ENCODE results near the gene SBF1.
"Not testable (repeated sequence)": the region's sequence is repeated elsewhere in the genome, so short reads cannot be mapped to it uniquely, and the experiment has no call there.

SBF1 gene

DNA sequence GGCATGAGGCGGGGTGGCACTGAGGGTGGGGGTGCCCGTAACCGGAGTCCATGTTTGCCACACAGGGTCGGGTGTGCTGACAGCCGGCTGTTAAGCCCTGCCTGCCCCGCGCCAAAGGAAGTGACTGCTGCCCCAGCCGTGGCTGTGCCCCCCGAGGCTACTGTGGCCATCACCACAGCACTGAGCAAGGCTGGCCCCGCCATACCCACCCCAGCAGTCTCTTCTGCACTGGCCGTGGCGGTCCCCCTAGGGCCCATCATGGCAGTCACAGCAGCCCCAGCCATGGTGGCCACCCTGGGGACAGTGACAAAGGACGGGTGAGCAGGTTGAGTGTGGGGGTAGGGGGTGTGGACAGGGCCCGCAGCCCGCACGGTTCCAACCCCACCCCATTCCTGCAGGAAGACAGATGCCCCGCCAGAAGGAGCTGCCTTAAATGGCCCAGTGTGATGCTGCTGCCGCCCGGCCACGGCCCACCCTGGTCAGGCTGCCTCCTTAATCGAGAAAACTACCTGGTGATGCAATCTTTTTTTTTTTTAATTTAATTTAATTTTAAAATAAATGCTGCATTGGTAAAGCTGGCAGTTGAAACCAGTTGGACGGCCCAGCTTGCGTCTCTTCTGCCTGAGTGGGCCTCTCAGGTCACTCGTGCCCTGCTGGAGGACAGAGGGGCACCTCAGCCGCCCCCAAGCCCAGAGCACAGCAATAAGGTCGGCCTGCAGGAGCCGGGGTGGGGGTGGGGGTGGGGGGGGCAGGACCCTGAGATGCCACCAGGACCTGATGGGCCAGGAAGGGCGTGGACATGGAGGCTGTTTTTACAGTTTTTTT is 30.8 kb downstream of the SBF1 start:
- DNase-seq, result no peak

DNA sequence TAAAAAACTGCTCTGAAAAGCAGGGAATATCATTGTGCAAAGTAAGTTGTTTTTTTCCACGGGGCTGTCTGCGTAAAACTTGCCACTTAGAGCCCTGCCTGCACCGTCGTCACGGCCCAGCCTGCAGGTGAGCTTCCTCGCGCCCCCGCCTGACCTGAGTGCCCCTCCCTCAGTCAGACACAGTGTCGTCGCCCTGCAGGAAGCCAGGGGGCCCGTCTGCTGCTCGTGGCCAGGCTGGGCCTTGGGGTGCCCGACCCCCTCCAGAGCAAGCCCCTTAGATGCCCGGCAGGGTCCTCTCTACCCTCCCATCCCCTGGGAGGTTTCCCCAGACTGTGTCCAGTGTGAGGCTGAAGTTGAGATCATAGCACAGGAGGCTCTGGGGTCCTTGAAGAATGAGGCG is 31.6 kb downstream of the SBF1 start:
- no peak for DNase-seq

DNA sequence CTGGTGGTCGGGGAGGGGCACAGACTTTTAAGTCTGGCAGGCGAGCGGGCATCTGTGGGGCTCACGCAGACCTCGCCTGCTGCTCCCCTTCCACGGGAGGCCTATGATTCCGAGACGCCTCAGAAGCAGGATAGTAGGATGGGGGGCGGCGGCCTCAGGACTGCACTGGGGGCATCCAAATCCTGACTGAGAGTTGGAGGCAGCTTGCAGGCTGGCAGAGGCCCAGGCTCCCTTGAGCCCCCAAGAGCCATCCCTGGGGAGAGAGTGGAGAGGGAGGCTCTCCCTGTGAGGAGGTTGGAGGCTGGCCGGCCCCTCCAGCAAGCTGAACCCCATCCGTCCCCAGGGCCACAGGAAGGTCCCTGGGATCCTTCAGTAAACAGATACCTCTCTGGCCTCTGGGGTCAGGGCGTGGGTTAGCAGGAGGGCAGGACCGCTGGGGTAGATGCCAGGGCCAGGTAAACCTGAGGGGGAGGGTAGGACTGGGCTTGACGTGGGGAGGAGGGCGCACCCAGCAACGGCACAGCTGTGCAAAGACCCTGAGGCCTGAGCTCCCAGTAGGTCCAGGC is 33.3 kb downstream of the SBF1 start:
- no peak for DNase-seq

DNA sequence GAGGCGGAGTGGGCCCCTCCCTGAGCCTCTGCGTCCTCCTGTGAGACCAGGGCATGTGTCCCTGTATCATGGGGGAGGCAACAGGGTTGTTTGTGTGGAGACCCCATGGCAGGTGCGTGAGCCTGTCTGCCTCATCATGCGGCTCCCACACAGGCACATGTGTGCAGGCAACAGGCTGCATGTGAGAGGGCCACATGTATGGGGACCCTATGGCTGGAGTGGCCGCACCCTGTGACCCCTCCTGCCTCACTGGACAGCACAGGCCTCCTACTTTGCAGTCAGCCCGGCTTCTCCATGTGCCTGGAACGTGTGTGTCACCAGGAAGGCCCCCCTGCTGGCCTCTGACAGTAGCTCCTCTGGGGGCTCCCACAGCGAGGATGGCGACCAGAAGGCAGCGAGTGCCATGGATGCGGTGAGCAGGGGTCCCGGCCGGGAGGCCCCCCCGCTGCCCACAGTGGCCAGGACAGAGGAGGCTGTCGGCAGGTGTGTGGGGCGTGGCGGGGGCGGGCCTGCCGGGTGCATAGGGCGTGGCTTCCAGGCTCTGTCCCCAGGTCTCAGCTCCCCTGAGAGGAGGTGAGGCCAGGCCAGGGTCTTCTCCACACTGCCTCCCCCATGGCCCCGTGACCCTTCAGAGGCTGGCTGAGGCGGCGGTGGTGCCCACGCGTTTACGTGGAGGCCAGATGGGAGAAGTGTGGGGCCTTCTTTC is 34.1 kb downstream of the SBF1 start:
- no peak for DNase-seq

DNA sequence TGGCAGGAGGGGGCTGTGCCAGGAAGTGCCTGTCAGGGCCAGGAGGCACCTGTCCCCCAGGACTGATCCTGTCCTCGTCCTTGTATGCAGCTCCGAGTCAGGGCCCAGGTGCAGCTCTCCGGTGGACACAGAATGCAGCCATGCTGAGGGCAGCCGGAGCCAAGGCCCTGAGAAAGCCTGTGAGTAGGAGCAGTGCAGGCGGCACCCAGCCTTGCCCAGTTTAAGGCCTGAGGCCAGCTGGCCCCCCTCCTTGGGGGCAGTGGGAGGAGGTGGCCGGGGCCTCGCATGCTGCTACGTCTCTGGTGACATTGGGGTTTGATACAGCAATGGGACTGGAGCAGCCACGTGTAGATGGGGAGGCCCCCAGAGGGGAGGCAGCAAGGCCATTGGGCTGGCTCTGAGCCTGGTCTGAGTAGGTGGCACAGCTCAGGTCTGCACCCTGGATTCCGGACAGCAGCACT is 34.9 kb downstream of the SBF1 start:
- DNase-seq, result no peak

DNA sequence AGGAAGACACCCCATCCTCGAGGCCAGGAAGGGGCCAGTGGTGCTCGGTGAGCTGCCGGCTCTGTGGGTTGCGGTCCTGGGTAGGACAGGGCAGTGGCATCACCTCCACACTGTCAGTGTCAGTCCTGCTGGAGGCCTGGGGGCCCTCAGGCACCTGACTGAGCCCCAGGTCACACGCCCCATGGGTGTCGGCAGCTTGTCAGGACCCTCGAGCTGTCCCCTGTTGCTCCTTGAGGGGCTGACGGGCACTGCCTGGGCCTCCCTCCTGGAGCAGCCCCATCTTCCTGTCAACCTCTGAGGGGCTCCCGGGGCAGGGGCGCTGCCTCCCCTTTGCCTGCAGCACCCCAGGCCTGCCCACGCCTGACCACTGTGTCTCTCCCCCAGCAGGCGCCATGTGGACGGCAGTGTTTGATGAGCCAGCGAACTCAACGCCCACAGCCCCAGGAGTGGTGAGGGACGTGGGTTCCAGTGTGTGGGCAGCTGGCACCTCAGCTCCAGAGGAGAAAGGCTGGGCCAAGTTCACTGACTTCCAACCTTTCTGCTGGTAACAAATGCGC is 35.4 kb downstream of the SBF1 start:
- DNase-seq, result no peak

DNA sequence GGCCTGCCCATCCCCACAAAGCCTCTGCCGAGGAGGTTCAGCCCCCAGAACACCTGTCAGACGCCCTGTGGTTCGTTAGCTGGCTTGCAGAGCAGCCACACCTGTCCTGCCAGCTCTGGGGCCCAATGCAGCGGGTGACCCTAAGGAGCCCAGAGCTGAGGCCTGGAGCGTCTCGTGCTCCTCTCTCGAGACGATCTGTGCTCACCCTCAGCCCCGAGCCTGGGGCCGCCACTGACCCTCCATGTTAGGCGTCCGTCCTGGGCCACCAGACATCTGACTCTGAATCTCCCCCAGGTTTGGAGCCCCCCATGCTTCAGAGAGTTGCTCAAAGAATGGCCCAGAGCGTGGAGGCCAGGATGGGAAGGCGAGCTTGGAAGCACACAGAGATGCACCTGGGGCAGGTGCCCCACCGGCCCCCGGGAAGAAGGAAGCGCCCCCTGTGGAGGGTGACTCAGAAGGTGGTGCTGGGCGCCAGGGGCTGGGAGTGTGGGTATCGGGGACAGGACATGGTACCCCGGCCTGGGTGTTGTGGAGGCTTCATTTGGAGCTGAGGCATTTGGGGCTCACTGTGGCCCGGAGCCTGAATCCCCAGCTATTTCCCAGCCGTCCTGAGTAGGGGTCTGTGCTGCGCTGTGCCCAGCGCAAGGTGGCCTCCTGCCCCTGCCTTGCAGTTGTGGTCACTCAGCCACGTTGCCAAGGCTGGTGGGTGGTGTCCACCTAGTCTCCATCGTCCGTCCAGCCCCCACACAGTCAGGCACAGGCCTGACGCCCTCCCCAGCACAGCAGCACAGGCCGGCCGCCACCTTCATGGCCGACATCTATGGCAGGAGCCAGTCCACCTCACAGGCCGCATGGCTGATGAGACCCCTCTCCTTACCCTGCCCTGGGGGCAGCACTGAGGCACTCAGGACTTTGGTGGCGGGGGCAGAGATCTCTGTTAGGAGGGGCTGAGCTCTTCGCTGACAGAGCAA is 36.2 kb downstream of the SBF1 start:
- no peak for DNase-seq

DNA sequence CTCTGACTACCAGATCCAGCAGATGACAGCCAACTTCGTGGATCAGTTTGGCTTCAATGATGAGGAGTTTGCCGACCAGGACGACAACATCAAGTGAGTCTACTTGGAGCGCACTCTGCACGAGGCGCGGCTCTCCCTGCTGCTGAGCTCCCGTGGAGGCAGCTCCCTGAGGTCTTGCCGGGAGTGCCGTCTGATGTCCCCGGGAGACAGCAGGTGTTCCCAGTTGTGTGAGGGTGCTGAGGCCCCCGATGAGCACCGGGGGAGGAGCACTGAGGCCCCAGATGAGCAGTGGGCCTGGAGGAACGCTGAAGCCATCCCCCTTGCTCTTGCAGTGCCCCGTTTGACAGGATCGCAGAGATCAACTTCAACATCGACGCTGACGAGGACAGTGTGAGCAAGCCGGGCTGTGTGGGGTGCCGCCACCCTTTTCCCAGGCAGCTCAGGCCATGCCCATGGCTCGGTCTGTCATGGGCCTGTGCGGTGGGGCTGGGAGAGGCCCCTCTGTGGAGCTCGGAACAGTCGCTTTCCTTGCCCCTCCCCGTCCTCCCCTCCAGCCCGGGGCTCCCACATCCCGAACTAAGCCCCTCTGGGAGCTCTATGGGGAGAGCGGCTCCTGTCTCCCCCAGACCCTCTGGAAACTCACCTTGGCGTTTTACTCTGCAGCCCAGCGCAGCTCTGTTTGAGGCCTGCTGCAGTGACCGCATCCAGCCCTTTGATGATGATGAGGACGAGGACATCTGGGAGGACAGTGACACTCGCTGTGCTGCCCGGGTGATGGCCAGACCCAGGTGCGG is 37.1 kb downstream of the SBF1 start:
- DNase-seq, result no peak

DNA sequence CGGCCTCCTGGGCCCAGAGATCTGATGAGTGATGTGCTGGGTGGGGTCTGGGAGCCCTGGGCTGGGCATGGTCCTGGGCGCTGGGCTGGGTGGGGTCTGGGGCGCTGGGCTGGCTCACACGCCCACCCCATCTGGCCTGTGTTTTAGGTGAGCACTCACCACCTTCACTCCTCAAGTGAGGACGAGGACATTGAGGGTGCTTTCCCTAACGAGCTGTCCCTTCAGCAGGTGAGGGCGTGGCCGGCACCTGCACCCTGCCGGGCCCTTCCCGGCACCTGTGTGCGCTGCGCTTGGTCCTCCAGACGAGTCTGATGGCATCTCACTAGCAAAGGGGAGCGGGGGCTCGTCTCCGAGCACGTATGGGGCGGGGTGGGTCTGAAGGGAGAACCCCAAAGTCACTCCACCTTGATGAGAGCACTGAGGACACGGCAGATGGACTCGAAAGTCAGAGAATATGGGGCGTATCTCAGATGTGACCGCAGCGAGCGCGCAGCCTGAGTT is 37.9 kb downstream of the SBF1 start:
- DNase-seq, result no peak

DNA sequence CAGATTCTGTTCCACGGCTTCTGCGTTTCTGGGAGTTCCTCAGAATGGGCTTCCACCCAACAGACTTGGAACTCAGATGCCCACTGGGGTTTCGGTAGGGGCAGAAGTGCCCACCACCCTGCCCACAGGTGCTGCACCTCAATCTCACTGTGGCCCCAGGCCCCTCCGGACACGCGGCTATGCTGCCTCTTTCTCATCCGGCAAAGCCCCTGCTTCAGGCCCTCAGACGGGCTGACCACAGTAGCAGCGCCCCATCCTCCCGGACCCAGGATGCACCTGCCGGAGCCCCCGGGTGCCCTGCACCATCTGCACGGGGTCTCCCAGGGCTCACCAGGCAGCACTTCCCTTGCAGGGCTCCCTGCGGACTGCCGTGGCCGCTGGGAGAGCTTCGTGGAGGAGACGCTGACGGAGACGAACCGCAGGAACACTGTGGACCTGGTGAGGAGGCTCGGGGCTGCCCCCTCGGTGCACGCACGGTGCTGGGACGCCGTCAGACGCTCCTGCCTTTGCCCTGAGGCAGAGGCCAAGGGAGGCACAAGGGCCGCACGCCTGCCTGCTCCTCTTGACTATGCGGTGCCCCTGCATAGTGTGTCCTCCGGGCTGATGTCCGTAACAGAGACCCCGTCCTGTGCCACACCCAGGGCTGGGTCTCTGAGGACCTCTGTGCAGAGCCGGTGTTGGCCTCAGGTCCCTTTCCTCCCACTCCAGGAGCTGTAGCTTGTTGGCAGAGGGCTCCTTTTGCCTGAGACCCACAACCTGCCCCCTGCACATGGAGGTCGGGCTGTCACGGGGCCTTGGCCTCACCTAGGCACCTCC is 38.6 kb downstream of the SBF1 start:
- no peak for DNase-seq

DNA sequence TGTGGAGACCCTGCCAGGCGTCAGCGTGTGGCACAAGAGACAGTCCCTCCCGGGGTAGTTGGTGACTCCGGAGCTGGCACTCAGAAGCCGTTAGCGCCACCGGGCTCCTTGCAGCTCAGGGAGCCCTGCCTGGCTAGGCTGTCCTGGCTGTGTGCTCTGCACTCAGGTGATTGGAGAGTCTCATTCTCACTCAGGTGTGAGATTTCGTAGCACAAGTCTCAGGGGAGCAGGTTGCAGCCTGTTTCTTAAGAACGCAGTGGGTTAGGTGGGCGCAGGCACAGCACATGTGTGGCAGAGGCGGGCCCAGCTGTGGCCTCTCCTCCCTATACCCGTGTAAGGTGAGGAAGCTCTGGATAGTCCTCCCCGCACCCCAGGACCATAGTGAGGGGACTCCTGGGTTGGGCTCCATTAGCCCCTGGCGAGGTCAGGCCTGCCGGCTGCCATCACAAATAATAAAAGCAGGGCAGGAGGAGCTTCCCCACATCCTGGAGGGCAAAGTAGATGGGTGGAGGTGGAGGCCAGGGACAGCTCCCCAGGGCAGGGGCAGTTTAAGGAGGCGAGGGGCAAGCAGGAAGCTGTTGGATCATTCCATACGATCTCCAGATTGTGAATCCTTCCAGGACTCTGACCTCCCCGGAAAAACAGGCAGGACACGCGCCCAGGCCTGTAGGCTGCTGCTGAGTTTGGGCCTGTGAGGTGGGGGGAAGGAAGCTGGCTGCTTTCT is 39.4 kb downstream of the SBF1 start:
- no peak for DNase-seq

DNA sequence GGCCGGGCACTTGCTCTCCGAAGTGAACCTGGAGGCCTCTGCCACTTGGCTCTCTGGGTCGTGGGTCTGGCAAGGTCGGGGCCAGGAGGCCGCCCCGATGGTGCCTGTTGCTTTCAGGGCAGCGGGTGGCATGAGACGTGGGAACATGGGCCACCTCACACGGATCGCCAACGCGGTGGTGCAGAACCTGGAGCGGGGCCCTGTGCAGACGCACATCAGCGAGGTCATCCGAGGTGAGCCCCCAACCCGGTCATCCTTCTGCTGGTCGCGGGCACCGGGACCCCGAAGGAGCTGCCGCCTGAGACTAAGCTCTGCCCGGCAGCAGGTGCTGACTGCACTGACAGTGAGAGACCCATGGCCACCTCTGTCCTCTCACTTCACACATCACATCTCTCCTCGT is 40.0 kb downstream of the SBF1 start:
- DNase-seq, result no peak

DNA sequence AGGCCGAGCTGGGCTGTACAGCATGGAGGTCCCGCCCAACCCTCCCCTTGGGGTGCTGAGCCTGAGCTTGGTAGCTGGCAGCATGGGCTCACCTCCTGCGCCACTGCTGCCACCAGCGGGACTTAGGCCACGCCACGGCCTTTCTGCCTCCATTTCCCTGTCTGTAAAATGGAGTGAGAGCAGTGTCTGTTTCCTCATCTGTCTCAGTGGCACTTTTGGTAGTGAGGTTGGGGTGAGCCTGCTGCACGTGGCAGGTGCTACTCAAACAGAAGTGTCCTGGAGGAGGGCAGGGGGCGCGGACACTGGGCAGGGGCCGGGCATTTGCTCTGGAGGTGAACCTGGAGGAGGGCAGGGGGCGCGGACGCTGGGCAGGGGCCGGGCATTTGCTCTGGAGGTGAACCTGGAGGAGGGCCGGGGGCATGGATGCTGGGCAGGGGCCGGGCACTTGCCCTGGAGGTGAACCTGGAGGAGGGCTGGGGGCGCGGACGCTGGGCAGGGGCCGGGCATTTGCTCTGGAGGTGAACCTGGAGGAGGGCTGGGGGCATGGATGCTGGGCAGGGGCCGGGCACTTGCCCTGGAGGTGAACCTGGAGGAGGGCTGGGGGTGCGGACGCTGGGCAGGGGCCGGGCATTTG is 41.8 kb downstream of the SBF1 start:
- DNase-seq, result not testable (repeated sequence)

DNA sequence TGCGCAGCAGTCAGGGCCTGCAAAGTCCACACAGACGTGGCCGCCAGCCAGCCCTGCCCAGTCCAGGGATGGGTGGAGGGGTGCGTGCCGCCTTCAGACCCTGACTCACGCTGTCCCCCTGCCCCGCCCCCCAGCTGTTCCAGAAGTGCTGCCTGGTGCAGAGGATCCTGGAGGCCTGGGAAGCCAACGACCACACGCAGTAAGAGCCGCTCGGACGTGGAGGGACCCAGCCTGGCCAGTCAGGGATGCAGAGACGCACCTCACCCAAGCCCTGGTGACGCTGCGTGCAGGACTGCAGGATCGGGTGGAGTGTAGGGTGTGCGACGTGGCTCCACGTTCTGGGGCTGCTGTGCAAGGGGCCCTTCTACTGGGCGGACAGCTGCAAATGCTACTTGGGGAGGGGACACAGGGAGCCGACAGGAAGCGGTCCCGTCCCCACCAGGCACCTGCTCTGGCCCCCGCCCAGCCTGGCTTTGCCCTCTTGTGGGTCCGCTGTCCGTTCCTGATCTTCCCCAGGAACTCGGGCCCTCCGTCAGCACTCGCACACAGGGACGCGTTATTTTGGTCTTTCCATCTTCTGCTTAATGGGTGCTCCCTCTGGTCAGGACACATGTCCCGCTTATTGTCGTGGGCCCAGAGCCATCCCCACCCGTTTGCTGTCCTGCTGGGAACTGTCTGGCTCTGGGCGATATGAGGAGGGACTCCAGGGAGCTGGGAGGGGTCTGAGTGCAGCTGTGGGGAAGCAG is 42.5 kb downstream of the SBF1 start:
- DNase-seq, result no peak

DNA sequence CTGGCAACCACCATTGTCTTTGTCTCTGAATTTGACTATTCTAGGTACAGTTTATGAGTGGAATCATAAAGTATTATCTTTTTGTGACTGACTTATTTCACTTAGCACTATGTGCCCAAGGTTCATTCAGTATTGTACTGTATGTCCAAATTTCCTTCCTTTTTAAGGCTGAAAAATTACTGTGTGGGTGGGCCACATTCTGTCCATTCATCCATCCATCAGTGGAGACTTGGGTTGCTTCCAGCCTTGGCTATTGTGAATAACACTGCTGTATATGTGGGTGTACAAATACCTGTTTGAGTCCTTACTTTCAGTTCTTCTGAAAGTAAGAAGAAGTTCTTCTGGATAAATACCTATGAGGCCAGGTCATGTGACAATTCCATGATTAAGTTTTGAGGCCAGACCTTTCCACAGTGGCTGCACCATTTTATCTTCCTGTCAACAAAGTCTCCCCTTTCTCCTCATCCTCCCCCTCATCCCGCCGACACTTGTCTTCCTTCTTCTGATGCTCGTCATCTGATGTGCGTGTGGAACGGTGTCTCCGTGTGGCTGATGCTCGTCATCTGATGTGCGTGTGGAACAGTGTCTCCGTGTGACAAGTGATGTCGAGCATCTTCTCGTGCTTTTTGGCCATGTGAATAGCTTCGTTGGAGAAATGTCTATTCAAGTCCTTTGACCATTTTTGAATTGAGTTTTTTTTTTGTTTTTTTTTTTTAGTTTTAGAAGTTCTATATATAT is 49.5 kb downstream of the SBF1 start:
- DNase-seq, result no peak

DNA sequence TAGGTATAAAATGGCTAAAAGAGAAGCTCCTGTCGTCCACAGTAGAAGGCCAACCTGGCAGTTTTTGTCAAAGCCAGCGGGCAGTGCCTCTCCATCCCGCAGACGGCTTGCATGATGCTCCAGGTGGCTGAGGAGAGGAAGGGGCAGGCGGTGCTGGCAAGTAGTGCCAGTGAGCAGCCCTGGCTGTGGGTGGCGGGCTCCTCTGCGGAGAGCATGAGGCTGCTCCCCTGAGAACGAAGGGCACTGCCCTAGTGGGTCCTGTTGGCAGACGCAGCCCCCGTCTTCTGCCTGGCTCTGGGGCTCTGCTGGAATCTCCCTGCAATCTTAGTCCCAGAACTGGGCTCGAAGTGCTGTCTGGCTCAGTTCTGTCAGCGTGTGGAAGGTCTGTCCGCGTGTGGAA is 50.9 kb downstream of the SBF1 start:
- DNase-seq, result no peak

DNA sequence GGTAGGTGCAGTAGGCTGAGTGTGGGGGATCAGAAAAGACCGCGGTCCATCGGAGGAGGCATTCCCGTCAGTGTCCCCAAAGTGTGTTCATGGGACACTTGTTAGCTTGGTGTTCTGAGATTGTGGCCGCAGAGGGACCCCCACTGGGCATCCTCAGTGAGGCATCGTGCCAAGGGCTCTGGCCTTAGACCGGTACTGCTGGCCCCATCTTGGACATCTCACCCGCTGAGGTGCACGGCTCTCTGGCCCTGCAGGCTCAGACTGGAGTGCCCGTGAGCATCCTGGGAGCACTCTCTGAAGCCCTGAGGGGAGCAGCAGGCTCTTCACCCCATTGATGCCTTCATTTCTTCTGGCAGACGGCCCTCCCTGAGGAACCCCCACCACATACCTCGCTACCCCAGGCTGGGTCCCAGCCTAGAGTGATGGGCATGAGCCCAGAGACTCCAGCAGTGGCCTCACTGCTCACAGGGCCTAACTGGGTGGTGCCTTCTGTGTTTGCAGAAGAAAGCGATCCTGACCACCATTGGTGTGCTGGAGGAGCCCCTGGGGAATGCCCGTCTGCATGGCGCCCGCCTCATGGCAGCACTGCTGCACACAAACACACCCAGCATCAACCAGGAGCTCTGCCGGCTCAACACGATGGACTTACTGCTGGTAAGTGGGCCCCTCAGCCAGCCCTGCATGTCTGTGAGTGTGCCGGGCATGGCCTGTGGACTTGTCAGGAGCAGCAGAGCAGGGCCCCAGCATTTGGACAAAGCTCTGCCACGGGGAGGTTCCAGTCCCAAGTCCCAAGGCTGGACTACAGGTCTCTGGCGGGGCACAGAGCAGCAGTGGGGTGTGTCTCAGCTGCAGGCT is 51.6 kb downstream of the SBF1 start:
- DNase-seq, result no peak
